ENCODE results near the gene MORC3.

The MORC3 gene, protein sequence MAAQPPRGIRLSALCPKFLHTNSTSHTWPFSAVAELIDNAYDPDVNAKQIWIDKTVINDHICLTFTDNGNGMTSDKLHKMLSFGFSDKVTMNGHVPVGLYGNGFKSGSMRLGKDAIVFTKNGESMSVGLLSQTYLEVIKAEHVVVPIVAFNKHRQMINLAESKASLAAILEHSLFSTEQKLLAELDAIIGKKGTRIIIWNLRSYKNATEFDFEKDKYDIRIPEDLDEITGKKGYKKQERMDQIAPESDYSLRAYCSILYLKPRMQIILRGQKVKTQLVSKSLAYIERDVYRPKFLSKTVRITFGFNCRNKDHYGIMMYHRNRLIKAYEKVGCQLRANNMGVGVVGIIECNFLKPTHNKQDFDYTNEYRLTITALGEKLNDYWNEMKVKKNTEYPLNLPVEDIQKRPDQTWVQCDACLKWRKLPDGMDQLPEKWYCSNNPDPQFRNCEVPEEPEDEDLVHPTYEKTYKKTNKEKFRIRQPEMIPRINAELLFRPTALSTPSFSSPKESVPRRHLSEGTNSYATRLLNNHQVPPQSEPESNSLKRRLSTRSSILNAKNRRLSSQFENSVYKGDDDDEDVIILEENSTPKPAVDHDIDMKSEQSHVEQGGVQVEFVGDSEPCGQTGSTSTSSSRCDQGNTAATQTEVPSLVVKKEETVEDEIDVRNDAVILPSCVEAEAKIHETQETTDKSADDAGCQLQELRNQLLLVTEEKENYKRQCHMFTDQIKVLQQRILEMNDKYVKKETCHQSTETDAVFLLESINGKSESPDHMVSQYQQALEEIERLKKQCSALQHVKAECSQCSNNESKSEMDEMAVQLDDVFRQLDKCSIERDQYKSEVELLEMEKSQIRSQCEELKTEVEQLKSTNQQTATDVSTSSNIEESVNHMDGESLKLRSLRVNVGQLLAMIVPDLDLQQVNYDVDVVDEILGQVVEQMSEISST

DNA sequence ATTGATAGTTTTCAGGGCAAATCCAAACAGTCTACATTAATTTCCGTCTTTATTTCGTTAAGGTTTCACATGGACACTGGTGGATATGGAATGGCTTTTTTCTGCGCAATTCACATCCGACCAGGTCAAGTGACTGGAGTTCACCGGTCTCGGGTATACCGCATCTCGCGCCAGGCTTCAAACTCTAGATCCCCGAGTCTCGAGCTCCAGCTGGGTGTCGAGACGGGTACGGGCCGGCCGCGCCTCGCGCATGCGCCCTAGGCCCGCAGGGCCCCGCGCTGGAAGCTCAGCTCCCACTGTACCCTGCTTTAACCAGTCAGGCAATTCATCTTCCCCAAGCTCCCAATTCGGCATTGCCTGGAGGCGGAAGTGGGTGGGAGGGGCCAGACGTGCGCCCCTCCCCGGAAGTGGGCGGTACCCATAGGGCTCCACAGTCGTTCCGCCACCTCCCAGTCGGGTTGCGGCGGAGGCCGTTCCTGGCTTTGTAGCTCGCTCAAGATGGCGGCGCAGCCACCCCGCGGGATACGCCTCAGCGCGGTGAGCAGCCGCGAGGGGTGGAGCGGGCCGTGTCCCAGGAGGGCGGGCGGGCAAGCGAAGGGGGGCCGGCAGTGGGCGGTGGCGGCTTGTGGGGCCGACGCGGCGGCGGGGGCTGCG lies at the start of gene MORC3:
Gene MORC3, plus strand, starts transcription at position 431 of the 654 bp plus-strand sequence. Its CDS starts 68 bp downstream, at position 499.
- TF ChIP-seq, protein P1, sequence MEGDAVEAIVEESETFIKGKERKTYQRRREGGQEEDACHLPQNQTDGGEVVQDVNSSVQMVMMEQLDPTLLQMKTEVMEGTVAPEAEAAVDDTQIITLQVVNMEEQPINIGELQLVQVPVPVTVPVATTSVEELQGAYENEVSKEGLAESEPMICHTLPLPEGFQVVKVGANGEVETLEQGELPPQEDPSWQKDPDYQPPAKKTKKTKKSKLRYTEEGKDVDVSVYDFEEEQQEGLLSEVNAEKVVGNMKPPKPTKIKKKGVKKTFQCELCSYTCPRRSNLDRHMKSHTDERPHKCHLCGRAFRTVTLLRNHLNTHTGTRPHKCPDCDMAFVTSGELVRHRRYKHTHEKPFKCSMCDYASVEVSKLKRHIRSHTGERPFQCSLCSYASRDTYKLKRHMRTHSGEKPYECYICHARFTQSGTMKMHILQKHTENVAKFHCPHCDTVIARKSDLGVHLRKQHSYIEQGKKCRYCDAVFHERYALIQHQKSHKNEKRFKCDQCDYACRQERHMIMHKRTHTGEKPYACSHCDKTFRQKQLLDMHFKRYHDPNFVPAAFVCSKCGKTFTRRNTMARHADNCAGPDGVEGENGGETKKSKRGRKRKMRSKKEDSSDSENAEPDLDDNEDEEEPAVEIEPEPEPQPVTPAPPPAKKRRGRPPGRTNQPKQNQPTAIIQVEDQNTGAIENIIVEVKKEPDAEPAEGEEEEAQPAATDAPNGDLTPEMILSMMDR (IDR thresholded peaks at IDR 0.05), result no peak

DNA sequence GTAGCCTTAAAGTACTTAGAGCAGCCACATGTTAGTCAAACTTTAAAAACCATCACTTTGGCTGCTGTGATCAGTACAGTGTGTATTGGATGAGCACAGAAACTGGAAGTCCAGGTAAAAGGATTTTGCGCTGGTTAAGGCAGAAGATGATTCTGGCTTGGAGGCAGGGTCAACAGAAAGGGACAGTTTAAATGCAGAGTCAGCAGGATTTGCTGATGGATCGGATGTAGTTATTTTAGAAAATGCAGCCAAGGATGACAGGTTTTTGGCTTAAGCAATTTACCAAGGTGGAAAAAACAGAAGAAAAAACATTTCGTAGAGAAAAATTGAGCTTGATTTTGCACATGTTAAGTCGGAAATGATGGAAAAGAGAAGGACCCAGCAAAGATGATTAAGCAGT lies 45.9 kb upstream of the MORC3 start:
- TF ChIP-seq, protein P1 (IDR thresholded peaks at IDR 0.05), result no peak

DNA sequence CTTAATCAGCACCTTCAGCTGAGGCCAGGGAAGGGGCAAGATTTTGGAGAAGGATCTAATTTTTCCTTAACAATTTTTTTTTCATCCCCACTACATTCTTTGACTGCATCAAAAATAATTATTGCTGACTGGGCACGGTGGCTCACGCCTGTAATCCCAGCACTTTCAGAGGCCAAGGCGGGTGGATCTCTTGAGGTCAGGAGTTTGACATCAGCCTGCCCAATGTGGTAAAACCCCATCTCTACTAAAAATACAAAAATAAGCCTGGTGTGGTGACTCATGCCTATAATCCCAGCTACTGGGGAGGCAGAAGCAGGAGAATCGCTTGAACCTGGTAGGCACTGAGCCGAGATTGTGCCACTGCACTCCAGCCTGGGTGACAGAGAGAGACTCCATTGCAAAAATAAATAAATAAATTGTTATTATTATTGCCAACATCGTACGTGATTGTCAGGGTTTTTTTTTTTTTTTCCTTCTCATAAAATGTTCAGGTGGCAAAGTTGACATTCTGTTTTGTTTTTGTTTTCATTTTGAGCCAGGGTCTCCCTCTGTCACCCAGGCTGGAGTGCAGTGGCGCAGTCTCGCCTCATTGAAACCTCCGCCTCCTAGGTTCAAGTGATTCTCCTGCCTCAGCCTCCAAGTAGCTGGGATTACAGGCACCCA lies 37.3 kb upstream of the MORC3 start:
- TF ChIP-seq, protein P1 (IDR thresholded peaks at IDR 0.05), result no peak

DNA sequence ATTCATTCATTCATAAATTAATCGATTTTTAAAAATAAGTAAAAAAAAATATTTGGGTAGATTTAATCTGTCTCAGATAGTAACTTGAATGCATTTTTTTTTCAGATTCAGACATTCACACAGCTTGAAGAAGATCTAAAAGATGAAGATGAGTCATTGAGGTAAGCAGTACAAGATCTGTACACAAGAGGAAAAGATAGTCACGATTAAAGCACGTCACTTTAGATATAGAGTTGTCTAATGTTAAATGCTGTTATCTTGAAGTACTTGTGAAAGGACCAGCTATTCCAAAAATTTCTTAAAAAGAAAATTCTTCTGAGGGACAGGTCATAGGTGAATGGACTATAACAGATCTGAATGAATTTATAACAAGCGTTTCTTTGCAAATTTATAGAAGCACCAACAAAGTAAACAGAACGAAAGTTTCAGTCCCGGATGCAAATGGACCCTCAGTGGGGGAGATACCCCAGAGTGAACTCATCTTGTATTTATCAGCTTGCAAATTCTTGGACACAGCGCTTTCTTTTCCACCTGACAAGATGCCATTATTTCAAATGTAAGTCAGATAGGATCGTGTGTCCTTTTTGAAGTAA lies 31.2 kb upstream of the MORC3 start:
- TF ChIP-seq, protein P1 (IDR thresholded peaks at IDR 0.05), result no peak

DNA sequence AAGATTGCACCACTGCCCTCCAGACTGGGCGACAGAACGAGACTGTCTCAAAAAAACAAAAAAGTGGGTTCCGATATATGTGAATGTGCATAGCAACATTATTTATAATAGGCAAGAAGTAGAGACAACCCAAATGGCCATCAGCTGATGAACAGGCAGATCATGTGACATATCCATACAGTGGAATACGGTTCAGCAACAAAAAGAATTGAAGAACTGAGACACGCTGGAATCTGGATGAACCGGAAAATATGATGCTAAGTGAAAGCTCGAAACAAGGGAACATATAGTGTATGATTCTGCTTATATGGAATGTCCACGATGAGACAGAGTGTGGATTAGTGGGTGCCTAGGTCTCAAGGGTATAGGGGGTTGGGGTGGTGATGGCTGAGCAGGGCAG lies 28.5 kb upstream of the MORC3 start:
- TF ChIP-seq, protein P1 (IDR thresholded peaks at IDR 0.05), result no peak

DNA sequence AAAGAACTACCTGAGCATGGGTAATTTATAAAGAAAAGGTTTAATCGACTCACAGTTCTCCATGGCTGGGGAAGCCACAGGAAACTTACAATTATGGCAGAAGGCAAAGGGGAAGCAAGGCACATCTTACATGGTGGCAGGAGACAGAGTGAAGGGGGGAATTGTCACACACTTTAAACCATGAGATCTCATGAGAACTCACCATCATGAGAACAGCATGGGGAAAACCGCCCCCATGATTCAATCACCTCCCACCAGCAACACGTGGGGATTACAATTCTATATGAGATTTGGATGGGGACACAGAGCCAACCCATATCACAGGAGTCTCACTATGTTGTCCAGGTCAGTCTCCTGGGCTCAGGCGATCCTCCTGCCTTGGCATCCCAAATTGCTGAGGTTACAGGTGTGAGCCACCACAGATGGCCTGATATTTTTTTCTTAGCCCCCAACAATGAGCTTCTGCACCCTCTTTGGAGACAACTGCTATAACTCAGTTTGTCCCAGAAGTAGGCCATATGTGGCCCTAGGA lies 22.5 kb upstream of the MORC3 start:
- TF ChIP-seq, protein P1 (IDR thresholded peaks at IDR 0.05), result no peak

Data from LNCAP (cell line).